IMR-90 (cell line): Measurements from ENCODE around the gene EPAS1. TPM values are rescaled to one million over a fixed set of nuclear protein-coding genes. Genes with fewer than 3 reads are reported as not detected.

Source experiments
- ATAC-seq: fragments of 200-7000 bp; cut with Tn5 transposase; 2 replicates; pipeline ENCODE4 v1.9.1; 2020; ENCODE audit warnings: low read depth, mild to moderate bottlenecking, moderate library complexity
- BruUV-seq: library from RNA; stranded (reverse); fragments of 400-500 nt; replicated peaks from 2 replicates; lab custom pipeline; 2021; lab: Mats Ljungman, UMichigan
- CTCF ChIA-PET: fragments of 300-600 bp; formaldehyde crosslinking; extraction: SDS; loops from one replicate; lab custom pipeline; 2021; ENCODE audit warnings: antibody characterized with exemption; lab: Yijun Ruan, JAX
- POLR2A ChIA-PET: fragments of 300-600 bp; sonication (Branson Sonifier 250); formaldehyde crosslinking; loops from one replicate; lab custom pipeline; 2022; ENCODE audit warnings: antibody characterized with exemption; ENCODE audit not compliant: unreplicated experiment; lab: Charles Lee
- DNase-seq: peaks from one replicate; pipeline ENCODE4 v3.0.0; 2013
- H2AFZ ChIP-seq: replicated peaks from 2 replicates; pipeline ENCODE3; 2013; ENCODE audit warnings: low read length, mild to moderate bottlenecking; ENCODE audit not compliant: poor library complexity
- H2AK5ac ChIP-seq: 2 replicates; pipeline ENCODE4 v1.6.1; 2013; ENCODE audit warnings: low read depth, low read length, inconsistent platforms
- H2AK9ac ChIP-seq: replicated peaks from 2 replicates; pipeline ENCODE3; 2013; ENCODE audit warnings: mild to moderate bottlenecking, low read depth, low read length, moderate library complexity; ENCODE audit not compliant: poor library complexity
- H2BK120ac ChIP-seq: 2 replicates; pipeline ENCODE4 v1.6.1; 2013; ENCODE audit warnings: low read depth, low read length, inconsistent platforms
- H2BK15ac ChIP-seq: 3 replicates; pipeline ENCODE4 v1.6.1; 2013; ENCODE audit warnings: low read depth, low read length, inconsistent platforms
- H2BK20ac ChIP-seq: 2 replicates; pipeline ENCODE4 v1.6.1; 2013; ENCODE audit warnings: low read depth, mild to moderate bottlenecking, inconsistent platforms, low read length, moderate library complexity
- H2BK5ac ChIP-seq: 2 replicates; pipeline ENCODE4 v1.6.1; 2013; ENCODE audit warnings: mild to moderate bottlenecking, low read depth, low read length, inconsistent platforms; ENCODE audit not compliant: poor library complexity, severe bottlenecking
- H3K14ac ChIP-seq: replicated peaks from 2 replicates; pipeline ENCODE4 v1.6.1; 2013; ENCODE audit warnings: low read depth, low read length, inconsistent platforms
- H3K18ac ChIP-seq: 2 replicates; pipeline ENCODE4 v1.6.1; 2013; ENCODE audit warnings: low read depth, low read length, control low read depth
- H3K23ac ChIP-seq: 2 replicates; pipeline ENCODE4 v1.6.1; 2013; ENCODE audit warnings: low read depth, low read length, inconsistent platforms
- H3K27ac ChIP-seq: 2 replicates; pipeline ENCODE4 v1.5.1; 2013; ENCODE audit warnings: mild to moderate bottlenecking, control low read depth, low read length; ENCODE audit not compliant: insufficient read depth
- H3K27me3 ChIP-seq: 2 replicates; pipeline ENCODE4 v1.6.1; 2013; ENCODE audit warnings: low read length; ENCODE audit not compliant: control insufficient read depth, insufficient read depth
- H3K36me3 ChIP-seq: 2 replicates; pipeline ENCODE4 v1.6.1; 2013; ENCODE audit warnings: low read length, mixed read lengths; ENCODE audit not compliant: control insufficient read depth, insufficient read depth
- H3K4ac ChIP-seq: 2 replicates; pipeline ENCODE4 v1.6.1; 2013; ENCODE audit warnings: low read depth, low read length, inconsistent platforms
- H3K4me1 ChIP-seq: 2 replicates; pipeline ENCODE4 v1.6.1; 2013; ENCODE audit warnings: low read length, mixed read lengths; ENCODE audit not compliant: control insufficient read depth, insufficient read depth
- H3K4me2 ChIP-seq: 2 replicates; pipeline ENCODE4 v1.6.1; 2013; ENCODE audit warnings: low read depth, mild to moderate bottlenecking, control low read depth, low read length, moderate library complexity
- H3K4me3 ChIP-seq: 2 replicates; pipeline ENCODE4 v1.5.1; 2013; ENCODE audit warnings: low read depth, mild to moderate bottlenecking, control low read depth, low read length, moderate library complexity; ENCODE audit not compliant: insufficient read depth
- H3K56ac ChIP-seq: 2 replicates; pipeline ENCODE4 v1.6.1; 2013; ENCODE audit warnings: low read length, inconsistent platforms; ENCODE audit not compliant: insufficient read depth; ENCODE audit errors: extremely low read depth
- H3K79me1 ChIP-seq, 2 experiments: 2 replicates each; pipeline ENCODE4 v1.6.1; 2013; ENCODE audit warnings: low read length in 2 of 2, inconsistent platforms in 1 of 2, low read depth in 1 of 2
- H3K9ac ChIP-seq: 2 replicates; pipeline ENCODE4 v1.6.1; 2013; ENCODE audit warnings: low read depth, low read length, control low read depth
- H3K9me1 ChIP-seq: 2 replicates; pipeline ENCODE4 v1.6.1; 2013; ENCODE audit warnings: low read length, inconsistent platforms; ENCODE audit not compliant: insufficient read depth
- H3K9me3 ChIP-seq: 2 replicates; pipeline ENCODE4 v1.6.1; 2013; ENCODE audit warnings: low read length; ENCODE audit not compliant: control insufficient read depth, insufficient read depth
- H4K20me1 ChIP-seq: 2 replicates; pipeline ENCODE4 v1.6.1; 2013; ENCODE audit warnings: low read length, inconsistent platforms; ENCODE audit not compliant: insufficient read depth
- H4K5ac ChIP-seq: 2 replicates; pipeline ENCODE4 v1.6.1; 2013; ENCODE audit warnings: mild to moderate bottlenecking, low read depth, low read length, control low read depth
- H4K8ac ChIP-seq, 2 experiments: 2 replicates each; pipeline ENCODE4 v1.6.1; 2013; ENCODE audit warnings: low read depth in 2 of 2, low read length in 2 of 2, control low read depth in 1 of 2, inconsistent platforms in 1 of 2
- H4K91ac ChIP-seq: 2 replicates; pipeline ENCODE4 v1.6.1; 2013; ENCODE audit warnings: low read depth, low read length, inconsistent platforms; ENCODE audit not compliant: insufficient read depth
- BHLHE40 ChIP-seq: fragments of 150-350 bp; IDR thresholded peaks from 2 replicates; pipeline ENCODE4 v1.6.1; 2016; ENCODE audit warnings: mild to moderate bottlenecking, low read depth, low read length
- CHD1 ChIP-seq: IDR thresholded peaks from 2 replicates; pipeline ENCODE4 v1.6.1; 2012; ENCODE audit warnings: low read depth, low read length, improper control_type of control experiment
- CTCF ChIP-seq: conservative IDR thresholded peaks from 2 replicates; pipeline ENCODE4 v1.5.1; 2012; ENCODE audit warnings: mild to moderate bottlenecking, low read depth, low read length, improper control_type of control experiment
- MAFK ChIP-seq: IDR thresholded peaks from 2 replicates; pipeline ENCODE4 v1.6.1; 2012; ENCODE audit warnings: low read depth, low read length, improper control_type of control experiment
- MAZ ChIP-seq: IDR thresholded peaks from 2 replicates; pipeline ENCODE4 v1.6.1; 2012; ENCODE audit warnings: low read depth, mild to moderate bottlenecking, low read length, improper control_type of control experiment, moderate library complexity, borderline replicate concordance
- MXI1 ChIP-seq: IDR thresholded peaks from 2 replicates; pipeline ENCODE4 v1.6.1; 2012; ENCODE audit warnings: low read depth, mild to moderate bottlenecking, low read length, moderate library complexity, borderline replicate concordance
- NFE2L2 ChIP-seq: fragments of 150-350 bp; IDR thresholded peaks from 2 replicates; pipeline ENCODE4 v1.6.1; 2016; ENCODE audit warnings: low read depth, mild to moderate bottlenecking, low read length
- RFX5 ChIP-seq: IDR thresholded peaks from 2 replicates; pipeline ENCODE4 v1.8.0; 2012; ENCODE audit warnings: low read depth, mild to moderate bottlenecking, low read length, moderate library complexity
- USF2 ChIP-seq: fragments of 150-350 bp; IDR thresholded peaks from 2 replicates; pipeline ENCODE4 v1.6.1; 2017; ENCODE audit warnings: mild to moderate bottlenecking, antibody characterized with exemption, low read length, low read depth
- WGBS, 2 experiments: methylation state at CpG; one replicate each; pipeline versions ENCODE4 v1.1.5 to v1.1.7; 2013; ENCODE audit warnings: missing lambda C conversion rate in 2 of 2; ENCODE audit not compliant: insufficient read length in 1 of 2; ENCODE audit errors: extremely low coverage in 2 of 2; 5-methylcytosine and 5-hydroxymethylcytosine counted together
- dilution Hi-C: fragments of 300-500 bp; cut with HindIII; formaldehyde crosslinking; loops from one replicate; pipeline ENCODE4 v1.14.3; 2018; ENCODE audit warnings: low sequenced_read_pairs; ENCODE audit not compliant: unreplicated experiment
- in situ Hi-C: fragments of 300-500 bp; cut with MboI; formaldehyde crosslinking; loops from 3 replicates; pipeline ENCODE4 v1.14.3; 2019; ENCODE audit warnings: low sequenced_read_pairs, inconsistent platforms, mixed read lengths
- intact Hi-C: fragments of 100-400 bp; cut with micrococcal nuclease; formaldehyde crosslinking; loops from 2 replicates; pipeline ENCODE4 v1.10.0; 2022
- polyA plus RNA-seq, 3 experiments: library from polyadenylated mRNA; depleted of rRNA; stranded (reverse); fragments of >200 nt; gene quantifications; 2 replicates each; pipeline ENCODE4 v1.2.3, GENCODE V29; 2012; ENCODE audit warnings: low replicate concordance in 1 of 3
- total RNA-seq: library from RNA; depleted of rRNA; stranded (reverse); fragments of >200 nt; gene quantifications from 2 replicates; pipeline ENCODE4 v1.2.3, GENCODE V29; 2012

Gene EPAS1
- total and polyA plus RNA-seq, 2 of the 4 experiments (the other 2 are of a cell fraction): 40.7 to 120 TPM

DNA sequence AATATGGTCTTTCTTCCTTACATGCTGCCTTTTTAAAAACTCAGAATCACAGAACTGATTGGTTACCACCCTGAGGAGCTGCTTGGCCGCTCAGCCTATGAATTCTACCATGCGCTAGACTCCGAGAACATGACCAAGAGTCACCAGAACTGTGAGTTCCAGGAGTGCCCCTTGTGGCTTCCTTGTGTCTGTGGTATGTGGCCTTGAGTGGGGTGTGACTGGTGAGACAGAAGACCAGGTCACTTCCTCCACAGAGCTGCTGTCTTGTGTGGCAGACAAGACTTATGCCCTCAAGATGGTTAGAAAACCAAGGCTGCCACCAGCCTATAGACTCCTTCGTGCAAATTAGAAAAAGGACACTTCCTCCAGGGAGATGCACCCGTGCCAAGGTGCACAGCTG, 72.6 kb downstream of the EPAS1 start:
- Histone ChIP-seq H3K9me1 (peaks cover 14% of the 10 kb centered on the region; the same call in 1 of the 2 replicates), H3K79me1 (peaks cover 30 to 57% of the 10 kb centered on the region in 2 experiments), H4K20me1 (peaks cover 12% of the 10 kb centered on the region; the same call in 1 of the 2 replicates), H4K5ac (no peak overlapping the region), H3K27me3 (no peaks in the 10 kb centered on the region), H3K18ac (no peak overlapping the region), H3K4ac (no peak overlapping the region), H3K9me3 (no peaks in the 10 kb centered on the region), H2BK15ac (no peak overlapping the region), H3K4me3 (no peak overlapping the region), H2BK20ac (no peak overlapping the region), H3K14ac (no peak overlapping the region), H3K56ac (no peak overlapping the region), H2AFZ (no peak overlapping the region), H4K91ac (no peak overlapping the region), H3K36me3 (peaks cover 67% of the 10 kb centered on the region), H3K9ac (no peak overlapping the region), H3K27ac (no peak overlapping the region), H3K23ac (no peak overlapping the region), H3K4me1 (peaks cover 6% of the 10 kb centered on the region; the same call in 1 of the 2 replicates), H4K8ac (no peak overlapping the region), H2AK9ac (no peak overlapping the region), H2AK5ac (no peak overlapping the region), H2BK120ac (no peak overlapping the region), H2BK5ac (no peak overlapping the region), H3K4me2 (no peak overlapping the region)
- CTCF ChIA-PET: no interaction called here
- TF ChIP-seq MAZ: no peak
- no peak for TF ChIP-seq CHD1
- TF ChIP-seq USF2: no peak
- TF ChIP-seq NFE2L2: no peak
- no peak for TF ChIP-seq BHLHE40
- TF ChIP-seq CTCF: no peak
- TF ChIP-seq MXI1: no peak
- no peak for TF ChIP-seq RFX5
- TF ChIP-seq MAFK: no peak
- WGBS, 2 experiments: no CpG with 5 or more reads among the region's 5 CpGs
- POLR2A ChIA-PET: no interaction called here
- no TSS peak for BruUV-seq
- intact Hi-C loops: no loop called here
- ATAC-seq (no peak), DNase-seq (no peak)
- in situ Hi-C loops: loop anchor here (25.0 kb wide), 1 partner anchor 357 kb away; no protein-coding TSS in a partner anchor
- dilution Hi-C loops: no loop called here
